ENCODE measurements around the gene GINS1. TPM values are rescaled to one million over a fixed set of nuclear protein-coding genes. Genes with fewer than 3 reads are reported as not detected.

The GINS1 gene
- total RNA-seq, 1 experiment from 2014 or later, result 6.0 TPM

DNA sequence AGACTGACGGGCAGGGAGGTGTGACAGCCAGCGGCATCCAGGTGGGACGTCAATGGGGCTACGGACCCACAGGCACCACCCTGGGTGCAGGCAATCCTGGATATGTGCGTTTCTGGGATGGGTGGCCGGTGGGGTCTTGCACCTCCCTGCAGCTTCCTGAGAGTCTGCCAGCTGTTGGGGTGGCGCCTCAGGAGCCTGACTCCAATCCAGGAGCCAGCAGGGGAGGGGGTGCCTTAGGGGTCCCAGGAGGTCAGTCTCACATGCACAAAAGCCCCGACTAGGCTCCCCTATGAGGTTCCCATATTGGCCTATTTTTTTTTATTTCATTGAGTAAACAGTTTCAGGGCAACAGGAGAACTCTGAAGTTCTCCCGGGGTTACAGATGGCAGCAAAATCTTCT, 73.3 kb downstream of the GINS1 start:
- BruUV-seq (replicated peaks), result no TSS peak
- TF ChIP-seq, protein P1, sequence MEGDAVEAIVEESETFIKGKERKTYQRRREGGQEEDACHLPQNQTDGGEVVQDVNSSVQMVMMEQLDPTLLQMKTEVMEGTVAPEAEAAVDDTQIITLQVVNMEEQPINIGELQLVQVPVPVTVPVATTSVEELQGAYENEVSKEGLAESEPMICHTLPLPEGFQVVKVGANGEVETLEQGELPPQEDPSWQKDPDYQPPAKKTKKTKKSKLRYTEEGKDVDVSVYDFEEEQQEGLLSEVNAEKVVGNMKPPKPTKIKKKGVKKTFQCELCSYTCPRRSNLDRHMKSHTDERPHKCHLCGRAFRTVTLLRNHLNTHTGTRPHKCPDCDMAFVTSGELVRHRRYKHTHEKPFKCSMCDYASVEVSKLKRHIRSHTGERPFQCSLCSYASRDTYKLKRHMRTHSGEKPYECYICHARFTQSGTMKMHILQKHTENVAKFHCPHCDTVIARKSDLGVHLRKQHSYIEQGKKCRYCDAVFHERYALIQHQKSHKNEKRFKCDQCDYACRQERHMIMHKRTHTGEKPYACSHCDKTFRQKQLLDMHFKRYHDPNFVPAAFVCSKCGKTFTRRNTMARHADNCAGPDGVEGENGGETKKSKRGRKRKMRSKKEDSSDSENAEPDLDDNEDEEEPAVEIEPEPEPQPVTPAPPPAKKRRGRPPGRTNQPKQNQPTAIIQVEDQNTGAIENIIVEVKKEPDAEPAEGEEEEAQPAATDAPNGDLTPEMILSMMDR (IDR thresholded peaks at IDR 0.05; ENCODE audit: unreplicated experiment), result no peak
- no peak for DNase-seq (ENCODE audit: unreplicated experiment)
- POLR2A ChIA-PET, result no interaction called here
- H3K36me3 Mint-ChIP-seq (ENCODE audit: insufficient read depth, unreplicated experiment), result peaks cover 7% of the 10 kb centered on the region
- H3K27ac Mint-ChIP-seq (ENCODE audit: low read depth, unreplicated experiment), result no peak overlapping the region
- no peaks in the 10 kb centered on the region for H3K27me3 Mint-ChIP-seq (ENCODE audit: insufficient read depth, unreplicated experiment)
- CTCF ChIA-PET, result interaction anchor here (0.7 to 6.3 kb wide), 4 partner anchors 10 to 60 kb away, joined by 3 to 37 read pairs (median 8); no protein-coding TSS in a partner anchor
- H3K4me3 Mint-ChIP-seq (ENCODE audit: unreplicated experiment), result no peak overlapping the region
- peaks cover 24% of the 10 kb centered on the region for H3K4me1 Mint-ChIP-seq (ENCODE audit: insufficient read depth, unreplicated experiment)
- H3K9me3 Mint-ChIP-seq (ENCODE audit: unreplicated experiment), result no peaks in the 10 kb centered on the region
- intact Hi-C loops (cut with micrococcal nuclease), result no loop called here

DNA sequence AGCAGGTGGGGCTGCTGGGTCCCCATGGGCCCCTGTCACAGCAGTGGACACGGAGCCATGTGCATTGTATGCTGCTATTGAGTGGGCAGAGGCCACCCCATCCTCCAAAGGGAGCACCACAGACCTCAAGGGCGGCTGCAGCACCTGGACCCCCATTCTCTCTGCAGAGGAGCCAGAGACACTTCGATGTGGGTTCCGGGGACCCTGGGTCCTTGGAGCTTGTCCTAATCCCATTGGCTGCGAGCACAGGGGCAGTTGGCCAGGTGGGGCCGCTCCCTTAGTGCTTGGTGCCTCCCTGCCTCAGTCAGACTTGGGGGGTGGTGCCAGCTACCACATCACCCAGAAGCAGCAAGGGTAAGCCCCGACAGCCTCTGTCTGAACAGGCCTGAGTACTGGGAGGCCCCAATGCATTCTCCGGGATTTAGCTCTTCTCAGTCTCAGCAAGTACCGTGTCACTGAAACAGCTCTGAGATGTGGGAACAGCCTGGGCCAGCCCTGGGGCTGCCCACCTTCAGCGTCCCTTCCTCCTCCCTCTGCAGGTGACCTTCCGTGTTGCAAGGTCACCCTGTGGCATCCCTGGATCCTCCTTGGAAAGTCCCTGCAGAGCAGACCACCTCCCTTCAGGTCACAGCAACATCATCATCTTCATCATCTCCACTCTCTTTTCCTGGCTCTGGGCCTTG, 73.9 kb downstream of the GINS1 start:
- CTCF ChIA-PET, result interaction anchor here (0.6 to 1.0 kb wide), 4 partner anchors 11 to 59 kb away, joined by 3 to 9 read pairs (median 6); no protein-coding TSS in a partner anchor
- Mint-ChIP-seq H3K4me3 (ENCODE audit: unreplicated experiment) (no peak overlapping the region), H3K27me3 (ENCODE audit: insufficient read depth, unreplicated experiment) (no peaks in the 10 kb centered on the region), H3K9me3 (ENCODE audit: unreplicated experiment) (no peaks in the 10 kb centered on the region), H3K27ac (ENCODE audit: low read depth, unreplicated experiment) (no peak overlapping the region), H3K4me1 (ENCODE audit: insufficient read depth, unreplicated experiment) (peaks cover 24% of the 10 kb centered on the region), H3K36me3 (ENCODE audit: insufficient read depth, unreplicated experiment) (peaks cover 7% of the 10 kb centered on the region)
- no peak for DNase-seq (ENCODE audit: unreplicated experiment)
- intact Hi-C loops (cut with micrococcal nuclease), result no loop called here
- no TSS peak for BruUV-seq (replicated peaks)
- POLR2A ChIA-PET, result interaction anchor here (0.8 kb wide), 1 partner anchor 90 kb away, joined by 3 read pairs; no protein-coding TSS in a partner anchor
- TF ChIP-seq, protein P1 (IDR thresholded peaks at IDR 0.05; ENCODE audit: unreplicated experiment), result no peak

DNA sequence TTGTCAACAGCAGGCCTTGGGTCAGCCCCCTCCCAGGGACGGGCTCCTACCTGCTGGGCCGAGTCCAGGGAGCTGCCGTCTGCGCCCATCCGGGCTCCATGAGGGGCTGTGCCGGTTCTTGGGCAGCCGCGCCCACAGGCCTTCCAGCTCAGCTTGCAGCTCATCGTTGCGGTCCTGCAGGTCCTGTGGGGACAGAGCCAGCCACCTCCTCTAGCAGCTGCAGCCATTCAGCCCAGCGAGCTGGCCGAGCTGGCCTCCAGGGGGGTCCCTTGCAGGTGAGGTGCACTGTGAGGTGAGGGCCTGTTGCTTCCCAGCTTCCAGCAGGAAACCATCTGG, 74.4 kb downstream of the GINS1 start:
- Mint-ChIP-seq H3K4me1 (ENCODE audit: insufficient read depth, unreplicated experiment) (peaks cover 24% of the 10 kb centered on the region), H3K9me3 (ENCODE audit: unreplicated experiment) (no peaks in the 10 kb centered on the region), H3K27me3 (ENCODE audit: insufficient read depth, unreplicated experiment) (no peaks in the 10 kb centered on the region), H3K36me3 (ENCODE audit: insufficient read depth, unreplicated experiment) (peaks cover 7% of the 10 kb centered on the region), H3K4me3 (ENCODE audit: unreplicated experiment) (no peak overlapping the region), H3K27ac (ENCODE audit: low read depth, unreplicated experiment) (no peak overlapping the region)
- CTCF ChIA-PET, result interaction anchor here (0.6 to 1.0 kb wide), 3 partner anchors 11 to 58 kb away, joined by 4 to 9 read pairs (median 8); no protein-coding TSS in a partner anchor
- DNase-seq (ENCODE audit: unreplicated experiment), result no peak
- POLR2A ChIA-PET, result interaction anchor here (0.8 kb wide), 1 partner anchor 91 kb away, joined by 3 read pairs; no protein-coding TSS in a partner anchor
- intact Hi-C loops (cut with micrococcal nuclease), result no loop called here
- BruUV-seq (replicated peaks), result no TSS peak
- TF ChIP-seq, protein P1 (IDR thresholded peaks at IDR 0.05; ENCODE audit: unreplicated experiment), result no peak

DNA sequence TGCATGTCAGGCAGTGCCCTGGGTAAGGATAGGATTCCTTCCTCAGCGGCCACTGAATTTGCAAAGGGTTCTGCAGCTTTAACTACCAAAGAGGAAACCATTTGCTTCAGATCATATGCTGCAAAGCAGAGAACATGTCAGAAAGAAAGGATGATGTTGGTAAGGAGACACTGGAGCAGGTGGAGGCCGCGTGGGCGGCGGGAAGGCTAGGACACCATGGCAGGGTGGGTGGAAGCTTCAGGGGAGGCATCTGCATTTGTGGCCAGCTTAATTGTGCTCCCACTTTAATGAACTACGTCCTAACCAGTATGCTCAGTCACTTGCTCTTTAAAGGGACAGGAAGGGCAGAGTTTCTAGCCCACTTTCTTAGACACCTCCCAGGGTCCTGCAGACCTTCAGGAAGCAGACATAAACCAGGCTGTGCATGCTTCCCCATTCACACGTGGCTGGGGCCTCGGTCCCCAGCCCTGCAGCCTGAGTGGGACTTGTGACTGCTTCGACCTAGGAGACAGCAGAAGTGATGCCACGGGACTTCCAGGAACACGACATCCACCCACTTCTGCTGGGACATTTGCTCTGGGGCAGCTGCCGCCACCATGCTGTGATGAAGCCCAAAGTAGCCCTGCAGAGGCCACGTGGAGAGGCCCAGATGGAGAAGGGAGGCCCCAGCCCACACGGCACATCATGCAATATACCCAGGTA, 76.1 kb downstream of the GINS1 start:
- no TSS peak for BruUV-seq (replicated peaks)
- Mint-ChIP-seq H3K4me3 (ENCODE audit: unreplicated experiment) (no peak overlapping the region), H3K27ac (ENCODE audit: low read depth, unreplicated experiment) (no peak overlapping the region), H3K36me3 (ENCODE audit: insufficient read depth, unreplicated experiment) (peaks cover 7% of the 10 kb centered on the region), H3K4me1 (ENCODE audit: insufficient read depth, unreplicated experiment) (peaks cover 19% of the 10 kb centered on the region), H3K27me3 (ENCODE audit: insufficient read depth, unreplicated experiment) (no peaks in the 10 kb centered on the region), H3K9me3 (ENCODE audit: unreplicated experiment) (no peaks in the 10 kb centered on the region)
- TF ChIP-seq, protein P1 (IDR thresholded peaks at IDR 0.05; ENCODE audit: unreplicated experiment), result no peak
- no peak for DNase-seq (ENCODE audit: unreplicated experiment)
- CTCF ChIA-PET, result interaction anchor here (0.5 to 1.4 kb wide), 6 partner anchors 13 to 57 kb away, joined by 3 to 4 read pairs (median 4); no protein-coding TSS in a partner anchor
- intact Hi-C loops (cut with micrococcal nuclease), result no loop called here
- POLR2A ChIA-PET, result interaction anchor here (0.5 kb wide), 1 partner anchor 198 kb away, joined by 4 read pairs; no protein-coding TSS in a partner anchor
